Fibroblast of the aortic adventitia (primary cell): ENCODE measurements around the gene HACD4. TPM values are rescaled to one million over a fixed set of nuclear protein-coding genes. Genes with fewer than 3 reads are reported as not detected.

Source experiments
- DNase-seq: peaks from one replicate; pipeline ENCODE4 v3.0.0-alpha.2; 2010; ENCODE audit warnings: low read depth
- H3K4me3 ChIP-seq: 2 replicates; pipeline ENCODE4 v1.5.1; 2011; ENCODE audit warnings: low read depth, mild to moderate bottlenecking, control low read depth, low read length, moderate library complexity
- CTCF ChIP-seq: IDR thresholded peaks from 2 replicates; pipeline ENCODE4 v1.5.1; 2011; ENCODE audit warnings: mild to moderate bottlenecking, low read length, control low read depth, inconsistent platforms; ENCODE audit not compliant: insufficient read depth
- total RNA-seq: library from RNA; depleted of rRNA; stranded (reverse); fragments of >200 nt; gene quantifications from 2 replicates; pipeline ENCODE4 v1.2.3, GENCODE V29; 2012; ENCODE audit warnings: low replicate concordance

Gene HACD4
- 0.82 and 4.8 TPM in 2 replicates for total RNA-seq

GRCh38 chr9:21031091-21031807, at the start of gene HACD4:
HACD4 (minus strand) TSS chr9:21031640; CDS start chr9:21031590, 50 bp downstream.
- no peak for TF ChIP-seq CTCF
- peak within 1 kb of the TSS; percentile 63 for H3K4me3 ChIP-seq
- DNase-seq: peak; percentile 34

GRCh38 chr9:21080793-21081192, 49.4 kb upstream of the HACD4 start:
- no peak for TF ChIP-seq CTCF
- DNase-seq: no peak
- H3K4me3 ChIP-seq: no peak overlapping the region

- DNase-seq: no peak
- H3K4me3 ChIP-seq: no peak overlapping the region
- peak; percentile 12 for TF ChIP-seq CTCF
These were observed 47.3 kb upstream of the HACD4 start for GRCh38 chr9:21078702-21079101.

- no peak for TF ChIP-seq CTCF
- H3K4me3 ChIP-seq: no peak within 1 kb of the TSS
- no peak for DNase-seq
These were observed 46.3 kb upstream of the HACD4 start, which contains the start of gene IFNB1 for GRCh38 chr9:21077781-21078180. IFNB1 (minus strand) TSS chr9:21077942; CDS start chr9:21077869, 73 bp downstream.

GRCh38 chr9:21075484-21075883, 44.0 kb upstream of the HACD4 start:
- no peak overlapping the region for H3K4me3 ChIP-seq
- DNase-seq: no peak
- no peak for TF ChIP-seq CTCF

- no peak for DNase-seq
- no peak overlapping the region for H3K4me3 ChIP-seq
- no peak for TF ChIP-seq CTCF
These were observed 39.5 kb upstream of the HACD4 start for GRCh38 chr9:21070906-21071305.
